HG02571 (cell line): Measurements from ENCODE around the gene TPSAB1.
"Not testable (repeated sequence)": the region's sequence is repeated elsewhere in the genome, so short reads cannot be mapped to it uniquely, and the experiment has no call there.

Experiments
- ATAC-seq: cut with Tn5 transposase; IDR thresholded peaks from one replicate; pipeline ENCODE4 v1.9.1; 2021; ENCODE audit warnings: mild to moderate bottlenecking, moderate library complexity; ENCODE audit not compliant: unreplicated experiment

Gene TPSAB1

GRCh38 chr16:1264345-1265089, 24.0 kb downstream of the TPSAB1 start:
- ATAC-seq: no peak

GRCh38 chr16:1265090-1265630, 24.7 kb downstream of the TPSAB1 start:
- ATAC-seq: no peak

GRCh38 chr16:1265826-1266225, 25.3 kb downstream of the TPSAB1 start:
- ATAC-seq: no peak

- not testable (repeated sequence) for ATAC-seq
Observed at GRCh38 chr16:1269418-1269817, 28.9 kb downstream of the TPSAB1 start.

GRCh38 chr16:1271380-1271723, 30.8 kb downstream of the TPSAB1 start:
- ATAC-seq: no peak

GRCh38 chr16:1271724-1272413, 31.4 kb downstream of the TPSAB1 start:
- not testable (repeated sequence) for ATAC-seq

GRCh38 chr16:1272453-1273198, 32.1 kb downstream of the TPSAB1 start:
- ATAC-seq: no peak

GRCh38 chr16:1273816-1274215, 33.3 kb downstream of the TPSAB1 start:
- no peak for ATAC-seq

GRCh38 chr16:1274767-1275166, 34.3 kb downstream of the TPSAB1 start:
- ATAC-seq: no peak

- no peak for ATAC-seq
Observed at GRCh38 chr16:1275791-1276579, 35.5 kb downstream of the TPSAB1 start.

GRCh38 chr16:1276580-1276878, 36.0 kb downstream of the TPSAB1 start:
- ATAC-seq: no peak

GRCh38 chr16:1277151-1277598, 36.7 kb downstream of the TPSAB1 start:
- ATAC-seq: no peak

GRCh38 chr16:1277617-1278282, 37.2 kb downstream of the TPSAB1 start:
- ATAC-seq: no peak

- ATAC-seq: no peak
Observed at GRCh38 chr16:1278477-1278876, 38.0 kb downstream of the TPSAB1 start.

GRCh38 chr16:1279081-1279944, 38.8 kb downstream of the TPSAB1 start:
- ATAC-seq: no peak

- no peak for ATAC-seq
Observed at GRCh38 chr16:1279945-1280589, 39.6 kb downstream of the TPSAB1 start.

GRCh38 chr16:1280783-1281182, 40.3 kb downstream of the TPSAB1 start:
- no peak for ATAC-seq

GRCh38 chr16:1281517-1281916, 41.0 kb downstream of the TPSAB1 start:
- ATAC-seq: no peak
